Gastrocnemius medialis (tissue), 4 donors: ENCODE measurements around the gene EVC2.

Source experiments
- POLR2A ChIP-seq, 2 donors: fragments of 450-650 bp; IDR thresholded peaks; one replicate each; pipeline ENCODE4 v1.6.1; 2017; ENCODE audit warnings: antibody characterized with exemption in 2 of 2, mild to moderate bottlenecking in 2 of 2, moderate library complexity in 2 of 2
- TF ChIP-seq, protein P1 (sequence below), 5 experiments: fragments of 450-650 bp in 3 of 5; fragments of 200-600 bp in 2 of 5; sonication (generic) in 2 of 5; IDR thresholded peaks in 4 of 5; conservative IDR thresholded peaks in 1 of 5; 1 replicate in 4 of 5; 2 replicates in 1 of 5; pipeline ENCODE4 v1.5.1; 2016 to 2019; ENCODE audit warnings: antibody characterized with exemption in 5 of 5, mild to moderate bottlenecking in 3 of 5, moderate library complexity in 3 of 5

DNA sequence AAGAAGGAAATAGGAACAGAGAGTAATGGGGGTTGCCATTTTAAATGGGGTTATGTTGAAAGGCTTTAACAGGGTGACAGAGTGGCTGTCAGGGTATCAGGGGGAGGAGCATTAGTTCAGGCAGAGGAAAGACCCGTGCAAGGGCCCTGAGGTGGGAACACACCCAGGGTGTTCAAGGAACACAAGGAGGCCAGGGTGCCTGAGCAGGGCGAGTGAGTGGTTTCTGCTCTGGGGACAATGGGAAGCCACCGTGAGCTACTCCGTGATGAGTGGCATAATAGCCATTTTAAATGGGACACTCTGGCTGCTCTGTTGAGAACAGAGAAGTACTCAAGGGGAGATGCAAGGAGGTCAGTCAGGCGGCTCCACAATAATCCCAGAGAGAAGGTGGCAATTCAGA lies 4.5 kb downstream of the EVC2 start:
- TF ChIP-seq, protein P1, sequence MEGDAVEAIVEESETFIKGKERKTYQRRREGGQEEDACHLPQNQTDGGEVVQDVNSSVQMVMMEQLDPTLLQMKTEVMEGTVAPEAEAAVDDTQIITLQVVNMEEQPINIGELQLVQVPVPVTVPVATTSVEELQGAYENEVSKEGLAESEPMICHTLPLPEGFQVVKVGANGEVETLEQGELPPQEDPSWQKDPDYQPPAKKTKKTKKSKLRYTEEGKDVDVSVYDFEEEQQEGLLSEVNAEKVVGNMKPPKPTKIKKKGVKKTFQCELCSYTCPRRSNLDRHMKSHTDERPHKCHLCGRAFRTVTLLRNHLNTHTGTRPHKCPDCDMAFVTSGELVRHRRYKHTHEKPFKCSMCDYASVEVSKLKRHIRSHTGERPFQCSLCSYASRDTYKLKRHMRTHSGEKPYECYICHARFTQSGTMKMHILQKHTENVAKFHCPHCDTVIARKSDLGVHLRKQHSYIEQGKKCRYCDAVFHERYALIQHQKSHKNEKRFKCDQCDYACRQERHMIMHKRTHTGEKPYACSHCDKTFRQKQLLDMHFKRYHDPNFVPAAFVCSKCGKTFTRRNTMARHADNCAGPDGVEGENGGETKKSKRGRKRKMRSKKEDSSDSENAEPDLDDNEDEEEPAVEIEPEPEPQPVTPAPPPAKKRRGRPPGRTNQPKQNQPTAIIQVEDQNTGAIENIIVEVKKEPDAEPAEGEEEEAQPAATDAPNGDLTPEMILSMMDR (IDR thresholded peaks at IDR 0.05 in 4 of 5, conservative IDR thresholded peaks at IDR 0.05 in 1 of 5) = no peak
- no peak for TF ChIP-seq POLR2A (IDR thresholded peaks at IDR 0.05)
